Measurements from ENCODE around the gene MAPK9.
A peak's percentile ranks its signal among the peaks of the same experiment; 100 is the strongest.

Gene MAPK9

DNA sequence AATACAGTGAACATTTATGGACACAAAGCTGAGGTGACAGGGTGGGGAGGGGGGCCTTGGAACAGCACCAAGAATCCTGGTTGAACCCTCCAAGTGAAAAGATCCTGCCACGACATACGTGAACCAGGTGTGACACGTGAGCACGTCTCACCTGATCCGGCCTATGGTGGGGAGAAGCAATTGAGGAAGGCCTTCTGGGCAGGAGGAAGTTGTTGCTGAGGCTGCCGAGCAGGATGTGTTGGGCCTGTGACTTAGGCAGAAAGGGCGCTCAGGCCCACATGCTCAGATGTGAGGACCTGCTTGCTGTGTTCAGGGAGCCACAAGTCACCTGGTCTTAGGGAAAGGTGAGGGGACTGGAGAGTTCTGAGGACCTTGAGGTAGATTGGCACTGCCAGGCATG is 2.5 kb upstream of the MAPK9 start:
- Histone ChIP-seq H3K9me3 (ENCODE audit: control insufficient read depth in 2 of 2, low read length in 2 of 2) (no peaks in the 10 kb centered on the region), H3K27ac (ENCODE audit: low read length) (no peak overlapping the region), H3K4me3 (ENCODE audit: low read length in 2 of 2) (no peak overlapping the region), H3K9ac (ENCODE audit: low read length in 2 of 2) (peak overlapping the region in 1 of 2 donors; percentile 2), H3K27me3 (ENCODE audit: control insufficient read depth in 1 of 2, insufficient read depth in 2 of 2, low read length in 2 of 2) (no peaks in the 10 kb centered on the region), H3K36me3 (ENCODE audit: control insufficient read depth in 2 of 2, insufficient read depth in 2 of 2, low read length in 2 of 2) (no peaks in the 10 kb centered on the region), H3K4me1 (ENCODE audit: control insufficient read depth, insufficient read depth, low read length) (peaks cover 24% of the 10 kb centered on the region)

DNA sequence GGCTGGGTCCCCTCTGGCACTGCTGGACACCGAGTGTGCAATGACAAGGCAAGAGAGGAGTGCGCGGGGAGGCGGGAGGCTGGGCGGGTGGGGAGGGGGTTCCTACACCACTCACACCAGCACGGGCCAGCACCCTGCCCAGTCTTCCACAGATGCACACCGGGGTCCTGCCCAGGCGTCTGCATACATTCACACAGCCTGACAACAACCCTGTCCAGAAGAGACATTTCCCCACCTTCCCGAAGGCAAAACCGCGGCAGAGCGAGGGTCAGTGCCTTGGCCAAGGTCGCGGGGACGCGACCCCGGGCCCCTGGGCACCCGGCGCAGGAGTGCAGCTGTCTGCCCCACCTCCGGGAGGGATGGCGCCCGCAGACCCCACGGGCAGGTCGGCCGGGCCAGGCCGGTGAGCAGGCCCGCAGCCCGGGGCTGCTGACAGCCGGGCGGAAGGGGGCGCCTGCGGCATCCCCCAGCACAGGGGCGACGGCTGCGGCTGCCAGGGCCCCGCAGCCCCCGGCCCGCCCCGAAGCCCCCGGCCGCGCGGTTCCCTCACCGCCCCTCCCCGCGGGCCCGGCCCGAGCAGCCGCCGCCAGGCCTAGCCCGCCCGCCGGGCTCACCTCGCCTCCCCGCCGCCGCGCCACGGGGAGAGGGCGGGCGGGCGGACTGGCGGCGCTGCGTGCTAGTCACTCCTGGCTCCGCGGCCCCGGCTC is 496 bp downstream of the MAPK9 start:
- Histone ChIP-seq H3K27me3 (ENCODE audit: control insufficient read depth in 1 of 2, insufficient read depth in 2 of 2, low read length in 2 of 2) (no peaks in the 10 kb centered on the region), H3K36me3 (ENCODE audit: control insufficient read depth in 2 of 2, insufficient read depth in 2 of 2, low read length in 2 of 2) (no peaks in the 10 kb centered on the region), H3K4me1 (ENCODE audit: control insufficient read depth, insufficient read depth, low read length) (peaks cover 24% of the 10 kb centered on the region), H3K27ac (ENCODE audit: low read length) (no peak overlapping the region), H3K9me3 (ENCODE audit: control insufficient read depth in 2 of 2, low read length in 2 of 2) (no peaks in the 10 kb centered on the region), H3K4me3 (ENCODE audit: low read length in 2 of 2) (peak overlapping the region; percentile 67 to 81), H3K9ac (ENCODE audit: low read length in 2 of 2) (peak overlapping the region; percentile 64 to 73)

DNA sequence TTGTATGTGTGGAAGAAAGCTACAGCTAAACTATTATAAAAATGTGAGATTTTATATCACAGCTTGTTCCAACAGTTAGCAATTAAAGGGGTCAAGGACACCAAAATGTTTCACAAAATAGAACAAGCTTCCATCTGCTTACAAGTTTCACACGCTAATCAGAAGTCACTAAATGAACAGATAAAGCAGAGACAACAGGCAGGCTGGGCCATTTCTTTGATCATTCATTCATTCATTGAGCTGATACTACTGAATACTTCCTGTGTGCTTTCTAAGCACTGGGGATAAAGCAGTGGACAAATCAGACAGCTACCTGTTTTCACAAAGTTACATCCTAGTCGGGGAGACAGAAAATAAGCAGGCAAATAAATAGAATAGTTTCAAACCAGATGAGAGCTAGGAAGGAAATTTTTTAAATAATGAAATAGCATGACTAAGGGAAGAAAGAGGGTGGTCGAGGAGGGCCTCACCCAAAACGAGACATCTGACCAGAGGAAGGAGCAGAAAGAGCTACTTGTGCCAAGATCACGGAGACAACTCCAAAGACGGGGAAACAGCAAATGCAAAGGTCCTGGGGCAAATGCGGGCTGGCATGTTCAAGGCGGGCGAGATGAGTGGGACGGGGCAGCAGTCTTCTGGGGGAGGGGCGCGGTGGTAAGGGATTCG is 1.2 kb downstream of the MAPK9 start:
- no peaks in the 10 kb centered on the region for H3K27me3 ChIP-seq (ENCODE audit: control insufficient read depth in 1 of 2, insufficient read depth in 2 of 2, low read length in 2 of 2)
- H3K4me1 ChIP-seq (ENCODE audit: control insufficient read depth, insufficient read depth, low read length): peaks cover 24% of the 10 kb centered on the region
- peak overlapping the region in 1 of 2 donors; percentile 60 for H3K9ac ChIP-seq (ENCODE audit: low read length in 2 of 2)
- H3K4me3 ChIP-seq (ENCODE audit: low read length in 2 of 2): peak overlapping the region; percentile 67 to 81
- no peaks in the 10 kb centered on the region for H3K36me3 ChIP-seq (ENCODE audit: control insufficient read depth in 2 of 2, insufficient read depth in 2 of 2, low read length in 2 of 2)
- no peaks in the 10 kb centered on the region for H3K9me3 ChIP-seq (ENCODE audit: control insufficient read depth in 2 of 2, low read length in 2 of 2)
- H3K27ac ChIP-seq (ENCODE audit: low read length): no peak overlapping the region

GRCh38 chr5:180289966-180290365 is 1.9 kb downstream of the MAPK9 start:
- H3K27ac ChIP-seq (ENCODE audit: low read length): no peak overlapping the region
- H3K4me1 ChIP-seq (ENCODE audit: control insufficient read depth, insufficient read depth, low read length): peaks cover 24% of the 10 kb centered on the region
- H3K27me3 ChIP-seq (ENCODE audit: control insufficient read depth in 1 of 2, insufficient read depth in 2 of 2, low read length in 2 of 2): no peaks in the 10 kb centered on the region
- H3K4me3 ChIP-seq (ENCODE audit: low read length in 2 of 2): no peak overlapping the region
- no peaks in the 10 kb centered on the region for H3K36me3 ChIP-seq (ENCODE audit: control insufficient read depth in 2 of 2, insufficient read depth in 2 of 2, low read length in 2 of 2)
- no peak overlapping the region for H3K9ac ChIP-seq (ENCODE audit: low read length in 2 of 2)
- no peaks in the 10 kb centered on the region for H3K9me3 ChIP-seq (ENCODE audit: control insufficient read depth in 2 of 2, low read length in 2 of 2)

GRCh38 chr5:180289433-180289832 is 2.5 kb downstream of the MAPK9 start:
- no peaks in the 10 kb centered on the region for H3K36me3 ChIP-seq (ENCODE audit: control insufficient read depth in 2 of 2, insufficient read depth in 2 of 2, low read length in 2 of 2)
- H3K4me1 ChIP-seq (ENCODE audit: control insufficient read depth, insufficient read depth, low read length): peaks cover 24% of the 10 kb centered on the region
- no peak overlapping the region for H3K9ac ChIP-seq (ENCODE audit: low read length in 2 of 2)
- no peak overlapping the region for H3K4me3 ChIP-seq (ENCODE audit: low read length in 2 of 2)
- no peaks in the 10 kb centered on the region for H3K27me3 ChIP-seq (ENCODE audit: control insufficient read depth in 1 of 2, insufficient read depth in 2 of 2, low read length in 2 of 2)
- H3K9me3 ChIP-seq (ENCODE audit: control insufficient read depth in 2 of 2, low read length in 2 of 2): no peaks in the 10 kb centered on the region
- no peak overlapping the region for H3K27ac ChIP-seq (ENCODE audit: low read length)

- Histone ChIP-seq H3K9me3 (ENCODE audit: control insufficient read depth in 2 of 2, low read length in 2 of 2) (no peaks in the 10 kb centered on the region), H3K36me3 (ENCODE audit: control insufficient read depth in 2 of 2, insufficient read depth in 2 of 2, low read length in 2 of 2) (peaks cover 0 to 6% of the 10 kb centered on the region in 2 donors), H3K27ac (ENCODE audit: low read length) (no peak overlapping the region), H3K9ac (ENCODE audit: low read length in 2 of 2) (peak overlapping the region in 1 of 2 donors; percentile 22), H3K27me3 (ENCODE audit: control insufficient read depth in 1 of 2, insufficient read depth in 2 of 2, low read length in 2 of 2) (no peaks in the 10 kb centered on the region), H3K4me3 (ENCODE audit: low read length in 2 of 2) (no peak overlapping the region), H3K4me1 (ENCODE audit: control insufficient read depth, insufficient read depth, low read length) (peaks cover 15% of the 10 kb centered on the region)
These were observed 4.0 kb downstream of the MAPK9 start for GRCh38 chr5:180287868-180288267.

GRCh38 chr5:180287404-180287803 is 4.5 kb downstream of the MAPK9 start:
- Histone ChIP-seq H3K9me3 (ENCODE audit: control insufficient read depth in 2 of 2, low read length in 2 of 2) (no peaks in the 10 kb centered on the region), H3K4me3 (ENCODE audit: low read length in 2 of 2) (no peak overlapping the region), H3K27me3 (ENCODE audit: control insufficient read depth in 1 of 2, insufficient read depth in 2 of 2, low read length in 2 of 2) (no peaks in the 10 kb centered on the region), H3K9ac (ENCODE audit: low read length in 2 of 2) (no peak overlapping the region), H3K4me1 (ENCODE audit: control insufficient read depth, insufficient read depth, low read length) (peaks cover 10% of the 10 kb centered on the region), H3K36me3 (ENCODE audit: control insufficient read depth in 2 of 2, insufficient read depth in 2 of 2, low read length in 2 of 2) (peaks cover 0 to 10% of the 10 kb centered on the region in 2 donors), H3K27ac (ENCODE audit: low read length) (no peak overlapping the region)

GRCh38 chr5:180284149-180284548 is 7.7 kb downstream of the MAPK9 start:
- no peak overlapping the region for H3K27ac ChIP-seq (ENCODE audit: low read length)
- H3K9me3 ChIP-seq (ENCODE audit: control insufficient read depth in 2 of 2, low read length in 2 of 2): no peaks in the 10 kb centered on the region
- H3K27me3 ChIP-seq (ENCODE audit: control insufficient read depth in 1 of 2, insufficient read depth in 2 of 2, low read length in 2 of 2): no peaks in the 10 kb centered on the region
- no peaks in the 10 kb centered on the region for H3K4me1 ChIP-seq (ENCODE audit: control insufficient read depth, insufficient read depth, low read length)
- H3K36me3 ChIP-seq (ENCODE audit: control insufficient read depth in 2 of 2, insufficient read depth in 2 of 2, low read length in 2 of 2): peaks cover 4 to 25% of the 10 kb centered on the region in 2 donors
- no peak overlapping the region for H3K4me3 ChIP-seq (ENCODE audit: low read length in 2 of 2)
- no peak overlapping the region for H3K9ac ChIP-seq (ENCODE audit: low read length in 2 of 2)

DNA sequence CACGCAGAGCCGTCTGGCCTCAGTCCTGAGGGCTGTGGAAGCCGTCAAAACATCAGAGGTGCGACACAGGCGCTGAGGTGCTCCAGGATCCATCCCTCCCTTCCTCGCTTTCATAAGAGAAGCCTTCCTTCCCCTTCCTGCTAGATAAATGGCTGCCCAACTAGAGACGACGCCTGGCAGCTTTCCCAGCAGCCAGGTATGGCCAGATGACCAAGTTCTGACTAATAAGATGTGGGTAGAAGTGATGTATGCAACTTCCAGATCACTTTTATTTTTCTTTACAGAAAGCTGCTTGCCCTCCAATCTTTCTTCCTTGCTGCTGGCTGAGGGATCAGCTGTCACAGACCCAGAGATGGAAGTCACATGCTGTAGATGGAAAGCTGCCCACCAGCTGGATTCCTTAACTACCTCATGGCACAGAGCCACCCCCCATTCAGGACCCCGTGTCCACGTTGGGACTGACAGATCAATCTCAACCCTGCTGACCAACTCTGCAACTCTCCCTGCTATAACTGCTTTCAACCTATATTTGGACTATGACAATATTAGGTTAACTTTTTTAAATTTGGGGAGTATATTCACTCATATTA is 8.8 kb downstream of the MAPK9 start:
- peaks cover 4 to 26% of the 10 kb centered on the region in 2 donors for H3K36me3 ChIP-seq (ENCODE audit: control insufficient read depth in 2 of 2, insufficient read depth in 2 of 2, low read length in 2 of 2)

DNA sequence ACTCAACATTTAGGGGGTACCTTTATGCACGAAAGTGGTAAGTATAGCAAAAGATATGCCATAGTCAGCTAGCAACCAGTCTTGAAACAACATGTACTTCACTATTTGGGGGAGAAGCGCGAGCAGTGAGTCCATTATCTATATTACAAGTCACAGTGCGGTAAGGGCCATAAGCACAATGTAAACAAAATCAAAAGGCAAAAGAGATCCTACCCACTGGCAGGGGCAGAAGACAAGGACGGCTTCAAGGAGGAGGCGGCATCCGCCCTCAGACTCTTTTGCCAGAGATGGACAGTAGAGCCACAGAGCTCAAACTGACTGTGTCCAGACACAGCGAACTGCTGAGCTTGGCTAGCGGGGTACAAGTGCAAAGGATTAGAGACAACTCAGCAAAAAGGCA is 9.6 kb downstream of the MAPK9 start:
- no peak overlapping the region for H3K4me3 ChIP-seq (ENCODE audit: low read length in 2 of 2)
- peaks cover 6 to 30% of the 10 kb centered on the region in 2 donors for H3K36me3 ChIP-seq (ENCODE audit: control insufficient read depth in 2 of 2, insufficient read depth in 2 of 2, low read length in 2 of 2)

More for the DNA sequence above, 8.8 kb downstream of the MAPK9 start:
- Histone ChIP-seq H3K27ac (ENCODE audit: low read length) (no peak overlapping the region), H3K4me1 (ENCODE audit: control insufficient read depth, insufficient read depth, low read length) (no peaks in the 10 kb centered on the region), H3K4me3 (ENCODE audit: low read length in 2 of 2) (no peak overlapping the region), H3K27me3 (ENCODE audit: control insufficient read depth in 1 of 2, insufficient read depth in 2 of 2, low read length in 2 of 2) (no peaks in the 10 kb centered on the region), H3K9ac (ENCODE audit: low read length in 2 of 2) (no peak overlapping the region), H3K9me3 (ENCODE audit: control insufficient read depth in 2 of 2, low read length in 2 of 2) (no peaks in the 10 kb centered on the region)

GRCh38 chr5:180281706-180282105 is 10.2 kb downstream of the MAPK9 start:
- peaks cover 11 to 34% of the 10 kb centered on the region in 2 donors for H3K36me3 ChIP-seq (ENCODE audit: control insufficient read depth in 2 of 2, insufficient read depth in 2 of 2, low read length in 2 of 2)

More for the DNA sequence above, 9.6 kb downstream of the MAPK9 start:
- no peak overlapping the region for H3K27ac ChIP-seq (ENCODE audit: low read length)
- no peak overlapping the region for H3K9ac ChIP-seq (ENCODE audit: low read length in 2 of 2)
- no peaks in the 10 kb centered on the region for H3K9me3 ChIP-seq (ENCODE audit: control insufficient read depth in 2 of 2, low read length in 2 of 2)
- no peaks in the 10 kb centered on the region for H3K4me1 ChIP-seq (ENCODE audit: control insufficient read depth, insufficient read depth, low read length)
- no peaks in the 10 kb centered on the region for H3K27me3 ChIP-seq (ENCODE audit: control insufficient read depth in 1 of 2, insufficient read depth in 2 of 2, low read length in 2 of 2)

More at GRCh38 chr5:180281706-180282105, 10.2 kb downstream of the MAPK9 start:
- Histone ChIP-seq H3K27ac (ENCODE audit: low read length) (no peak overlapping the region), H3K9me3 (ENCODE audit: control insufficient read depth in 2 of 2, low read length in 2 of 2) (no peaks in the 10 kb centered on the region), H3K9ac (ENCODE audit: low read length in 2 of 2) (no peak overlapping the region), H3K4me1 (ENCODE audit: control insufficient read depth, insufficient read depth, low read length) (no peaks in the 10 kb centered on the region), H3K4me3 (ENCODE audit: low read length in 2 of 2) (no peak overlapping the region), H3K27me3 (ENCODE audit: control insufficient read depth in 1 of 2, insufficient read depth in 2 of 2, low read length in 2 of 2) (no peaks in the 10 kb centered on the region)

Data from stomach smooth muscle (tissue), 2 donors.